ENCODE data around the gene HBG1.

DNA sequence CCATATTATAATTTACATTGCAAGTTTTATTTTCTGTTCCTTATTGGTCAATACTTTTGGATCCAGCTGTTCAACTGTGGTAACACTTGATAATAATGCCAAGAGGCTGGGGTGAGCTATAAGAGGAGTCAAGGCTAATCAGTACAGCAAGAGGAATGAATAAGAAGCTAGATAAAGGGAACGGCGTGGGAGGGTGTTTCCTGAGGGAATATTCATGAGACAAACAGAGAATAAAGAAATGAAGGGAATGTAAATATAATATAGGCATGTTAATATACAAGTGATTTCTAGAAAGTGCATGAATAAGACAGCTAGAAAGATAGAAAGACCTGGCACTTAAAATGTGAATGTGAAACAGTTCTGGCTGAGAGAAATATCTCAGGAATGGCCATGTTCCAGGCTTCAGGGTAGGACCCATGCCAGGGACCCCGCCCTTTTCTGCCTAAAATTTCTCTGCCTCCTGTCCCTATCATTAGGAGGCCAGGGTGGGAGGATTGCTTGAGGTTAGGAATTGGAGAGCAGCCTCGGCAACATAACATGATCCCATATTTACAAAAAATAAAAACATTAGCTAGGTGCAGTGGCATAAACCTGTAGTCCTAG is 48.2 kb upstream of the HBG1 start:
- TF ChIP-seq POLR2A (IDR thresholded peaks at IDR 0.05) (no peak), CTCF (IDR thresholded peaks at IDR 0.05) (no peak)

Data from suprapubic skin (tissue), 3 donors.